22Rv1 (cell line): Measurements from ENCODE around the gene PRPS1L1.

Source experiments
- H3K27ac ChIP-seq: fragments of 450-650 bp; 2 replicates; pipeline ENCODE4 v1.5.1; 2017
- CTCF ChIP-seq: fragments of 450-650 bp; IDR thresholded peaks from 2 replicates; pipeline ENCODE4 v1.5.1; 2017; ENCODE audit warnings: mild to moderate bottlenecking
- ZFX ChIP-seq: fragments of 450-650 bp; IDR thresholded peaks from 2 replicates; pipeline ENCODE4 v1.6.1; 2017; ENCODE audit warnings: antibody characterized with exemption, borderline replicate concordance

Gene PRPS1L1

GRCh38 chr7:18053177-18053928 lies 25.7 kb upstream of the PRPS1L1 start:
- TF ChIP-seq ZFX (no peak), CTCF (no peak)
- H3K27ac ChIP-seq, result no peak overlapping the region

GRCh38 chr7:18049262-18049661 lies 21.6 kb upstream of the PRPS1L1 start:
- no peak for TF ChIP-seq CTCF
- TF ChIP-seq ZFX, result no peak

GRCh38 chr7:18046601-18047000 lies 19.0 kb upstream of the PRPS1L1 start:
- no peak overlapping the region for H3K27ac ChIP-seq
- TF ChIP-seq ZFX (no peak), CTCF (no peak)

More at GRCh38 chr7:18049262-18049661, 21.6 kb upstream of the PRPS1L1 start:
- no peak overlapping the region for H3K27ac ChIP-seq

- TF ChIP-seq CTCF, result no peak
- no peak for TF ChIP-seq ZFX
- H3K27ac ChIP-seq, result no peak overlapping the region
These were observed 17.5 kb upstream of the PRPS1L1 start for GRCh38 chr7:18045171-18045570.

GRCh38 chr7:18041191-18041590 lies 13.5 kb upstream of the PRPS1L1 start:
- no peak overlapping the region for H3K27ac ChIP-seq
- TF ChIP-seq ZFX (no peak), CTCF (no peak)

- H3K27ac ChIP-seq, result no peak overlapping the region
- TF ChIP-seq ZFX (no peak), CTCF (no peak)
These were observed 12.6 kb upstream of the PRPS1L1 start for GRCh38 chr7:18040196-18040595.

- TF ChIP-seq CTCF (no peak), ZFX (no peak)
- no peak overlapping the region for H3K27ac ChIP-seq
These were observed 10.7 kb upstream of the PRPS1L1 start for GRCh38 chr7:18038382-18038781.
